Regular cardiac myocyte (primary cell): ENCODE data around the gene HNRNPC. TPM values are rescaled to one million over a fixed set of nuclear protein-coding genes. Genes with fewer than 3 reads are reported as not detected.

Experiments used
- total RNA-seq: library from RNA; depleted of rRNA; stranded (reverse); fragments of >200 nt; gene quantifications from 2 replicates; pipeline ENCODE4 v1.2.3, GENCODE V29; 2014

Gene HNRNPC
- 696 and 811 TPM in 2 replicates for total RNA-seq

DNA sequence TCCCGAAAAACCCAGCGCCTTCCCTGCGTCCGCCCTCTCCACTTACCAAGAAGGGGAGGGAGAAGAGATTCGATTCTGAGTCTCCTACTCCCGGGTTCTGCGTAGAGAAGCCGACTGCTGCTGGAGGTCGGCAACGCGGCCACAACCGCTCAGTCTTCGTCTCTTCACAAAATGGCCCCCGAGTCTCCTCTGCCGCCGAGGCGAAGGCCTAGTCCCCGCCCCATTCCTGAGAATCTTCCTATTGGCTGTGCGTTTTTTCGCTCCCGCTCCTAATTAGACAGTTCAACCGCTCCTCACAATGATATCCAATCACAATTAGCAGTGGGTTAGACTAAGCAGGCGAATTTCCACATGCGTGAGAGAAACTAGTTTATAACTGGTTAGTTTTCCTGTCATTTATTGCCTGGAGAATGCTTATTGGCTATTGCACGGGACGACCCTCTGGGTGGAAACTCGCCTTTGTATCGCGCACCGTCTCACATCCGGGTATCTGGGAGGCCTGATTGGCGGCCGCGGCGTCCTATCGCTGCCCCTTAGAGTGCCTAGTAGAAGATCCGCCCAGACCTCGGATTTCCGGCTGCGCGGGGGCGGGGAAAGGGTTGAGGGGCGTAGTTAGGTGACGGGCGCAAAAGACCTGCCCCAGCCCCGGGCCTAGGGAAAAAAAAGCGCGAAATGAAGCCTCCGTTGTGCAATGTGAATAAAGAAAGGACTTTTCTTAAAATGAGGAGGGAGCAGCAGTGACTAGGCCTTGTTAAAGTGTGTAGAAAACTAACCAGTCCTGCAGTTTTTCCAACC lies at the start of gene HNRNPC:
Gene HNRNPC, minus strand, starts transcription at position 191 of the 795 bp plus-strand sequence. CDS start 35,249 bp downstream, outside the sequence.

DNA sequence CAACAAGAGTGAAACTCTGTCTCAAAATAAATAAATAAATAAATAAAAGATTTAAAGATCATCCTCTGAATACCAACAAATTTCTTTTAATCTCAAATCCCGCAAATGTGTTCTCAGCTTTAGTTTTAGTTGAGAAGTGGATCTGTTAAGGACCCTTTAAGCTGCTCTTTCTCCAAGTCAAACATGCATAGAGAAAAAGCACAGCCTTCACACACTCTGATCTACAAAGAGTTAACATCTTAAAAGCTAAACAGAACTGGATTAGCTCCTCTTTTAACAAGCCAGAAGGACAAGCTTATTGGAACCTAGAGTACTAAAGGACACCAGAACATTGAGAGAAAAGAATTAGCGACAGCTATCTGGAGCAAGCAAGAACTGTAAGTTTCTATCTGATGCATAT lies 10.5 kb upstream of the HNRNPC start, which contains the start of gene RPGRIP1:
Gene RPGRIP1, plus strand, starts transcription at position 301 of the 400 bp plus-strand sequence. CDS start 7,894 bp downstream, outside the sequence.

Other genes starting within 250 kb of the HNRNPC start
- gene NDRG2, start 244.4 kb downstream of the HNRNPC start, total RNA-seq: 0.38 and 10.1 TPM in 2 replicates
- gene TPPP2, start 239.2 kb downstream of the HNRNPC start, total RNA-seq: not detected in 2 replicates
- gene RNASE13, start 234.6 kb downstream of the HNRNPC start, total RNA-seq: not detected in 2 replicates
- gene RNASE7, start 227.1 kb downstream of the HNRNPC start, total RNA-seq: not detected in 2 replicates
- not detected in 2 replicates for gene RNASE8, start 211.6 kb downstream of the HNRNPC start, total RNA-seq
- 30.3 and 43.7 TPM in 2 replicates for gene ARHGEF40, start 199.1 kb downstream of the HNRNPC start, total RNA-seq
- gene ZNF219, start 170.8 kb downstream of the HNRNPC start, total RNA-seq: 0.58 and 4.8 TPM in 2 replicates
- not detected in 2 replicates for gene TMEM253, start 168.4 kb downstream of the HNRNPC start, total RNA-seq
- not detected in 2 replicates for gene OR5AU1, start 113.4 kb downstream of the HNRNPC start, total RNA-seq
- not detected in 2 replicates for gene RPGRIP1, start 10.6 kb upstream of the HNRNPC start, total RNA-seq
- 74.4 and 143 TPM in 2 replicates for gene SUPT16H, start 114.6 kb upstream of the HNRNPC start, total RNA-seq
- 35.8 and 59.4 TPM in 2 replicates for gene CHD8, start 186.7 kb upstream of the HNRNPC start, total RNA-seq
- 26.8 and 29.0 TPM in 2 replicates for gene RAB2B, start 207.5 kb upstream of the HNRNPC start, total RNA-seq
- gene TOX4, start 207.8 kb upstream of the HNRNPC start, total RNA-seq: 18.9 and 32.6 TPM in 2 replicates
- gene METTL3, start 241.9 kb upstream of the HNRNPC start, total RNA-seq: 79.0 and 108 TPM in 2 replicates